HG02943 (cell line): Measurements from ENCODE around the gene SLITRK4.

Experiments
- ATAC-seq: cut with Tn5 transposase; IDR thresholded peaks from one replicate; pipeline ENCODE4 v1.9.1; 2021; ENCODE audit warnings: mild to moderate bottlenecking, low read depth, moderate library complexity; ENCODE audit not compliant: unreplicated experiment

The SLITRK4 gene

GRCh38 chrX:143580266-143580665, 55.6 kb downstream of the SLITRK4 start:
- no peak for ATAC-seq
